ENCODE data around the gene IL21.

- TF ChIP-seq CTCF (IDR thresholded peaks at IDR 0.05): no peak
- no peak for TF ChIP-seq POLR2A (IDR thresholded peaks at IDR 0.05)
Observed at GRCh38 chr4:122603156-122603574, 17.7 kb downstream of the IL21 start.

All from heart left ventricle (tissue), 13 donors.